Natural killer cell treated with Interleukin-12 subunit alpha and Interleukin-12 subunit beta and Interleukin-15 and Interleukin-18, amount 100 ng/mL, for 72 hours (primary cell): ENCODE measurements around the gene RAB10. TPM values are rescaled to one million over a fixed set of nuclear protein-coding genes. Genes with fewer than 3 reads are reported as not detected.

Source experiments
- ATAC-seq, 2 donors: fragments of 150-1000 bp; cut with Tn5 transposase in 1 of 2; sonication (Bioruptor Pico), chemical (Tn5 transposase) in 1 of 2; 2 replicates each; pipeline ENCODE4 v1.10.0; 2021
- DNase-seq: peaks from one replicate; pipeline ENCODE4 v3.0.0; 2022; ENCODE audit warnings: low spot score
- H3K27ac Mint-ChIP-seq, 2 donors: 1 replicate in 1 of 2; 2 replicates in 1 of 2; pipeline ENCODE4 v1.8.0; 2022; ENCODE audit warnings: mixed read lengths in 2 of 2, mild to moderate bottlenecking in 1 of 2, moderate library complexity in 1 of 2
- H3K27me3 Mint-ChIP-seq, 2 donors: 1 replicate in 1 of 2; 2 replicates in 1 of 2; pipeline ENCODE4 v1.8.0; 2022; ENCODE audit warnings: mixed read lengths in 2 of 2
- H3K36me3 Mint-ChIP-seq: one replicate; pipeline ENCODE4 v1.8.0; 2022; ENCODE audit warnings: mixed read lengths
- H3K4me1 Mint-ChIP-seq, 2 donors: 1 replicate in 1 of 2; 2 replicates in 1 of 2; pipeline ENCODE4 v1.8.0; 2022; ENCODE audit warnings: low read depth in 2 of 2, mixed read lengths in 2 of 2, mild to moderate bottlenecking in 1 of 2
- H3K4me3 Mint-ChIP-seq: one replicate; pipeline ENCODE4 v1.8.0; 2022; ENCODE audit warnings: mixed read lengths
- H3K9me3 Mint-ChIP-seq: 2 replicates; pipeline ENCODE4 v1.8.0; 2022; ENCODE audit warnings: mixed read lengths
- total RNA-seq, 2 donors: library from RNA; stranded (reverse); gene quantifications; one replicate each; pipeline ENCODE4 v1.2.3, GENCODE V29; 2022

RAB10 gene
- total RNA-seq, 2 donors from 2014 or later = 92.2 to 126 TPM

- no peaks in the 10 kb centered on the region for H3K36me3 Mint-ChIP-seq
- H3K9me3 Mint-ChIP-seq = no peaks in the 10 kb centered on the region
- peaks cover 43 to 51% of the 10 kb centered on the region in 2 donors for H3K4me1 Mint-ChIP-seq
- no peak for ATAC-seq
- no peak overlapping the region for H3K27ac Mint-ChIP-seq
- no peaks in the 10 kb centered on the region for H3K27me3 Mint-ChIP-seq
- H3K4me3 Mint-ChIP-seq = no peak overlapping the region
- no peak for DNase-seq
Measured at GRCh38 chr2:26054598-26055348, 20.9 kb downstream of the RAB10 start.

- H3K27ac Mint-ChIP-seq = peak overlapping the region in 1 of 2 donors; percentile 32
- H3K4me1 Mint-ChIP-seq = peaks cover 29 to 30% of the 10 kb centered on the region in 2 donors
Measured at GRCh38 chr2:26058390-26058789, 24.5 kb downstream of the RAB10 start.

GRCh38 chr2:26059542-26059941 lies 25.7 kb downstream of the RAB10 start:
- Mint-ChIP-seq H3K4me3 (no peak overlapping the region), H3K36me3 (no peaks in the 10 kb centered on the region), H3K9me3 (no peaks in the 10 kb centered on the region), H3K27me3 (no peaks in the 10 kb centered on the region), H3K4me1 (peaks cover 29 to 30% of the 10 kb centered on the region in 2 donors), H3K27ac (peak overlapping the region; percentile 49 to 54)
- DNase-seq (no peak), ATAC-seq (no peak)

More at GRCh38 chr2:26058390-26058789, 24.5 kb downstream of the RAB10 start:
- ATAC-seq (no peak), DNase-seq (no peak)
- Mint-ChIP-seq H3K4me3 (no peak overlapping the region), H3K36me3 (no peaks in the 10 kb centered on the region), H3K27me3 (no peaks in the 10 kb centered on the region), H3K9me3 (no peaks in the 10 kb centered on the region)

GRCh38 chr2:26061539-26061938 lies 27.7 kb downstream of the RAB10 start:
- H3K4me3 Mint-ChIP-seq = no peak overlapping the region

GRCh38 chr2:26064846-26065245 lies 31.0 kb downstream of the RAB10 start:
- Mint-ChIP-seq H3K36me3 (peaks cover 5% of the 10 kb centered on the region), H3K27ac (no peak overlapping the region), H3K27me3 (no peaks in the 10 kb centered on the region), H3K4me3 (no peak overlapping the region), H3K4me1 (peaks cover 26 to 44% of the 10 kb centered on the region in 2 donors), H3K9me3 (no peaks in the 10 kb centered on the region)
- no peak for DNase-seq
- ATAC-seq = no peak

More at GRCh38 chr2:26061539-26061938, 27.7 kb downstream of the RAB10 start:
- Mint-ChIP-seq H3K9me3 (no peaks in the 10 kb centered on the region), H3K27me3 (no peaks in the 10 kb centered on the region), H3K27ac (no peak overlapping the region), H3K4me1 (peaks cover 28 to 39% of the 10 kb centered on the region in 2 donors), H3K36me3 (peaks cover 5% of the 10 kb centered on the region)
- no peak for ATAC-seq
- no peak for DNase-seq

GRCh38 chr2:26067186-26067974 lies 33.5 kb downstream of the RAB10 start:
- ATAC-seq (no peak), DNase-seq (no peak)
- Mint-ChIP-seq H3K27me3 (no peaks in the 10 kb centered on the region), H3K4me1 (peaks cover 35 to 47% of the 10 kb centered on the region in 2 donors), H3K36me3 (peaks cover 5% of the 10 kb centered on the region), H3K27ac (peak overlapping the region; percentile 90 to 93), H3K4me3 (peak overlapping the region; percentile 90), H3K9me3 (no peaks in the 10 kb centered on the region)

GRCh38 chr2:26067980-26068507 lies 34.2 kb downstream of the RAB10 start:
- H3K4me3 Mint-ChIP-seq = peak overlapping the region; percentile 90
- no peaks in the 10 kb centered on the region for H3K27me3 Mint-ChIP-seq
- DNase-seq (no peak), ATAC-seq (peak in 1 of 2 donors; percentile 49)
- H3K36me3 Mint-ChIP-seq = peaks cover 5% of the 10 kb centered on the region
- H3K9me3 Mint-ChIP-seq = no peaks in the 10 kb centered on the region
- H3K4me1 Mint-ChIP-seq = peaks cover 38 to 52% of the 10 kb centered on the region in 2 donors
- peak overlapping the region; percentile 90 to 93 for H3K27ac Mint-ChIP-seq

- H3K36me3 Mint-ChIP-seq = peaks cover 5% of the 10 kb centered on the region
- peak overlapping the region; percentile 90 to 93 for H3K27ac Mint-ChIP-seq
- H3K4me3 Mint-ChIP-seq = peak overlapping the region; percentile 90
- peaks cover 44 to 59% of the 10 kb centered on the region in 2 donors for H3K4me1 Mint-ChIP-seq
- DNase-seq = peak; percentile 80
- H3K9me3 Mint-ChIP-seq = no peaks in the 10 kb centered on the region
- peak; percentile 97 for ATAC-seq
- H3K27me3 Mint-ChIP-seq = no peaks in the 10 kb centered on the region
Measured at GRCh38 chr2:26068602-26069298, 34.9 kb downstream of the RAB10 start.

GRCh38 chr2:26070730-26071129 lies 36.8 kb downstream of the RAB10 start:
- ATAC-seq (no peak), DNase-seq (no peak)
- H3K4me1 Mint-ChIP-seq = peaks cover 51 to 64% of the 10 kb centered on the region in 2 donors
- H3K36me3 Mint-ChIP-seq = peaks cover 5% of the 10 kb centered on the region
- no peaks in the 10 kb centered on the region for H3K27me3 Mint-ChIP-seq
- no peaks in the 10 kb centered on the region for H3K9me3 Mint-ChIP-seq
- no peak overlapping the region for H3K4me3 Mint-ChIP-seq
- H3K27ac Mint-ChIP-seq = peak overlapping the region in 1 of 2 donors; percentile 90

- H3K4me1 Mint-ChIP-seq = peaks cover 40 to 48% of the 10 kb centered on the region in 2 donors
- no peak overlapping the region for H3K27ac Mint-ChIP-seq
- H3K36me3 Mint-ChIP-seq = no peaks in the 10 kb centered on the region
Measured at GRCh38 chr2:26072925-26073768, 39.3 kb downstream of the RAB10 start.

GRCh38 chr2:26073830-26074229 lies 39.9 kb downstream of the RAB10 start:
- peaks cover 37 to 47% of the 10 kb centered on the region in 2 donors for H3K4me1 Mint-ChIP-seq
- H3K9me3 Mint-ChIP-seq = no peaks in the 10 kb centered on the region
- H3K4me3 Mint-ChIP-seq = no peak overlapping the region
- DNase-seq = no peak
- no peak for ATAC-seq
- H3K36me3 Mint-ChIP-seq = peaks cover 4% of the 10 kb centered on the region
- H3K27ac Mint-ChIP-seq = no peak overlapping the region
- H3K27me3 Mint-ChIP-seq = no peaks in the 10 kb centered on the region

More at GRCh38 chr2:26072925-26073768, 39.3 kb downstream of the RAB10 start:
- no peaks in the 10 kb centered on the region for H3K9me3 Mint-ChIP-seq
- ATAC-seq (no peak), DNase-seq (no peak)
- H3K4me3 Mint-ChIP-seq = no peak overlapping the region
- no peaks in the 10 kb centered on the region for H3K27me3 Mint-ChIP-seq

GRCh38 chr2:26074676-26075075 lies 40.8 kb downstream of the RAB10 start:
- Mint-ChIP-seq H3K27me3 (no peaks in the 10 kb centered on the region), H3K27ac (no peak overlapping the region), H3K4me3 (no peak overlapping the region), H3K36me3 (peaks cover 4% of the 10 kb centered on the region), H3K4me1 (peaks cover 40 to 42% of the 10 kb centered on the region in 2 donors), H3K9me3 (no peaks in the 10 kb centered on the region)
- no peak for DNase-seq
- ATAC-seq = no peak

GRCh38 chr2:26075173-26075572 lies 41.3 kb downstream of the RAB10 start:
- Mint-ChIP-seq H3K27me3 (no peaks in the 10 kb centered on the region), H3K4me1 (peaks cover 36 to 37% of the 10 kb centered on the region in 2 donors), H3K27ac (no peak overlapping the region), H3K4me3 (no peak overlapping the region), H3K36me3 (peaks cover 4% of the 10 kb centered on the region), H3K9me3 (no peaks in the 10 kb centered on the region)
- DNase-seq = no peak
- ATAC-seq = no peak
